Erythroblast (primary cell): ENCODE results near the gene MRPL14.
"Not testable (repeated sequence)": the region's sequence is repeated elsewhere in the genome, so short reads cannot be mapped to it uniquely, and the experiment has no call there.

Experiments used
- DNase-seq, 2 experiments: peaks; one replicate each; lab custom pipeline; 2025; lab: John Stamatoyannopoulos, UW
- GATA1 ChIP-seq: IDR thresholded peaks from 2 replicates; pipeline ENCODE4 v1.6.1; 2011; ENCODE audit warnings: low read depth, mild to moderate bottlenecking, control low read depth, low read length, moderate library complexity
- POLR2A ChIP-seq: IDR thresholded peaks from 2 replicates; pipeline ENCODE4 v1.6.1; 2011; ENCODE audit warnings: mild to moderate bottlenecking, low read length

Gene MRPL14

GRCh38 chr6:44110005-44110676 is 17.1 kb downstream of the MRPL14 start:
- no peak for TF ChIP-seq GATA1
- TF ChIP-seq POLR2A: no peak
- DNase-seq: no peak

GRCh38 chr6:44109212-44109611 is 18.0 kb downstream of the MRPL14 start:
- TF ChIP-seq POLR2A: no peak
- no peak for TF ChIP-seq GATA1
- DNase-seq: no peak

GRCh38 chr6:44108471-44108870 is 18.8 kb downstream of the MRPL14 start:
- DNase-seq: no peak
- TF ChIP-seq GATA1: no peak

GRCh38 chr6:44107017-44107416 is 20.2 kb downstream of the MRPL14 start:
- no peak for DNase-seq
- TF ChIP-seq POLR2A: no peak
- no peak for TF ChIP-seq GATA1

GRCh38 chr6:44105993-44106740 is 21.1 kb downstream of the MRPL14 start:
- DNase-seq: peak; percentile 26 to 38
- TF ChIP-seq POLR2A (no peak), GATA1 (no peak)

- DNase-seq: no peak
- TF ChIP-seq GATA1 (no peak), POLR2A (no peak)
Observed at GRCh38 chr6:44105146-44105545, 22.1 kb downstream of the MRPL14 start.

GRCh38 chr6:44104481-44105021 is 22.7 kb downstream of the MRPL14 start:
- no peak for DNase-seq
- TF ChIP-seq POLR2A: no peak
- TF ChIP-seq GATA1: no peak

GRCh38 chr6:44102527-44102926 is 24.7 kb downstream of the MRPL14 start:
- DNase-seq: no peak
- TF ChIP-seq GATA1: no peak
- TF ChIP-seq POLR2A: no peak

- no peak for DNase-seq
- TF ChIP-seq GATA1 (no peak), POLR2A (no peak)
Observed at GRCh38 chr6:44101832-44102231, 25.4 kb downstream of the MRPL14 start.

- TF ChIP-seq GATA1 (no peak), POLR2A (no peak)
- peak; percentile 48 to 55 for DNase-seq
Observed at GRCh38 chr6:44100088-44100550, 27.1 kb downstream of the MRPL14 start.

GRCh38 chr6:44099192-44099591 is 28.1 kb downstream of the MRPL14 start:
- no peak for TF ChIP-seq GATA1
- TF ChIP-seq POLR2A: no peak

GRCh38 chr6:44097782-44098317 is 29.4 kb downstream of the MRPL14 start:
- DNase-seq: no peak
- TF ChIP-seq GATA1: no peak

More at GRCh38 chr6:44099192-44099591, 28.1 kb downstream of the MRPL14 start:
- DNase-seq: no peak

- no peak for TF ChIP-seq POLR2A
- peak; percentile 73 to 88 for DNase-seq
Observed at GRCh38 chr6:44096612-44097011, 30.6 kb downstream of the MRPL14 start.

- not testable (repeated sequence) for DNase-seq
Observed at GRCh38 chr6:44095243-44095623, 32.0 kb downstream of the MRPL14 start.
